ENCODE results near the gene KRT5. TPM values are rescaled to one million over a fixed set of nuclear protein-coding genes. Genes with fewer than 3 reads are reported as not detected.

The KRT5 gene
- total RNA-seq, 3 donors from 2014 or later, result not detected

DNA sequence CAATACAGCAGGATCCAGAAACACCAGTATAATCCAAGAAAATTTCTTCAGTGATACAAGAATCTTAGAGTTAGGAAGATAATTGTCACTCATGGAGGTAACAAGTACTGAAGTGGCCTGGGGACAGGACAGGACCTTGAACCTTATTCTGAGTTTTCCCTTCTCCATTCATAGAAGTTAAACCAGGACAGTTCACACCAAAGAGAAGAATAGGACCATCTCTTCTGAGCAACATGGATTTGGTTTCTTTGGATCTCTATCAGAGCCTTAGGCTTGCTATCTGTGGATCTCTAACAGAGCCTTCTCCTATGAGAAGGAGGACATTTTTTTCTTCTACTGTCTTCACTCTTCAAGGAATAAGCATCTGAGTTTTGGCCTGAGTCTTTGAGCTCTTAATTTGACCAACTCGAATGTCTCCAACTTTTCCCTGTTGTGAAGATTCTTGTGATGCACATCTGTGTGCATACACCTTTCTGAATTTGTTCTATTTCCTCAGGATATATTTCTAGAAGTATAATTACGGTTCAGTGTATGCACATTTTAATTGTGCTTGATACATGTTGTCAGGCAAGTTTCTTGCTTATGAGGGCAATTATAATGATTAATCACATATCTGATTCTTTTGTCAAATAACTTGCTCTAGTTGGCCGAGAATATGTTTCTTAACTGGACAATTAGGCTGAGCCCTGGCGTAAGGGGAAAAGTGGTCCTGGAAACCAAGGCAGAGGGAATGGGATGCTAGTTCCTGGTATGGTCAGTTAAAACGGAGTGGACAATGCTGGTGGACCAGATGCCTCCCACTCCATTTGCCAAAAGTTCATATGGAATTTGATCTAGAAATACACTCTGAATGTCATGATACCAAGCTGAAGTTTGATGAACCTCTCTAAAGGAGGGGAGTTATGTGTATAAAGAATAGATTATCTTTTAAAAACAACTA lies 33.8 kb downstream of the KRT5 start:
- Mint-ChIP-seq H3K4me3 (no peak overlapping the region), H3K9me3 (peaks cover 14% of the 10 kb centered on the region), H3K36me3 (ENCODE audit: insufficient read depth) (no peaks in the 10 kb centered on the region), H3K4me1 (ENCODE audit: low read depth) (no peaks in the 10 kb centered on the region), H3K27me3 (ENCODE audit: low read depth) (peaks cover 39% of the 10 kb centered on the region)
- ATAC-seq (no peak), DNase-seq (no peak)

DNA sequence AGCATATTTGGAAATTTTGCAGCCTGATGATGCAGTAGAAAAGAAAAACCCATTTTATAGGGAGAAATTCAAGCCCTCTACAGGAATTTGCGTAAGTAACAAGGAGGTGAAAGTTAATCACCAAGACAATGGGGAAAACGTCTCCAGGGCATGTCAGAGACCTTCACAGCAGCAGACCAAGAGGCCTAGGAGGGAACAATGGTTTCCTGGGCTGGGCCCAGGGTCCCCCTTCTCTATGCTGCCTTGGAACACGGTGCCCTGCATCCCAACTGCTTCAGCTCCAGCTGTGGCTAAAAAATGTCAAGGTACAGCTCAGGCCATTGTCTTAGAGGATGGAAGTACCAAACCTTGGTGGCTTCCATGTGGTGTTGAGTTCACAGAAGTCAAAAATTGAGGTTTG lies 40.1 kb downstream of the KRT5 start:
- DNase-seq, result no peak
- H3K9me3 Mint-ChIP-seq, result peaks cover 17% of the 10 kb centered on the region

DNA sequence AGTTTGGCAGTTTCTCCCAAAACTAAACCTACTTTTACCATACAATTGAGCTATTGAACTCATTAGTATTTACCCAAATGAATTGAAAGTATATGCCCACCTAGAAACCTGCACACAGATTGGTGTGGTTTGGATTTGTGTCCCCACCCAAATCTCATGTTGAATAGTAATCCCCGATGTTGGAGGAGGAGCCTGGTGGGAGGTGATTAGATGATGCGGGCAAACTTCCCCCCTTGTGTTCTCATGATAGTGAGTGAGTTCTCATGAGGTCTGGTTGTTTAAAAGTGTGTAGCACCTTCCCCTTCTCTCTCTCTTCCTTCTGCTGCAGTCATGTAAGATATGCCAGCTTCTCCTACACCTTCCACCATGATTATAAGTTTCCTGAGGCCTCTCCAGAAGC lies 42.5 kb downstream of the KRT5 start:
- Mint-ChIP-seq H3K36me3 (ENCODE audit: insufficient read depth) (no peaks in the 10 kb centered on the region), H3K27me3 (ENCODE audit: low read depth) (peaks cover 3% of the 10 kb centered on the region), H3K4me3 (no peak overlapping the region), H3K9me3 (peaks cover 8% of the 10 kb centered on the region), H3K4me1 (ENCODE audit: low read depth) (no peaks in the 10 kb centered on the region)
- ATAC-seq (no peak), DNase-seq (no peak)

More for the DNA sequence above, 40.1 kb downstream of the KRT5 start:
- Mint-ChIP-seq H3K36me3 (ENCODE audit: insufficient read depth) (no peaks in the 10 kb centered on the region), H3K4me3 (no peak overlapping the region), H3K4me1 (ENCODE audit: low read depth) (no peaks in the 10 kb centered on the region), H3K27me3 (ENCODE audit: low read depth) (peaks cover 20% of the 10 kb centered on the region)
- ATAC-seq, result no peak

DNA sequence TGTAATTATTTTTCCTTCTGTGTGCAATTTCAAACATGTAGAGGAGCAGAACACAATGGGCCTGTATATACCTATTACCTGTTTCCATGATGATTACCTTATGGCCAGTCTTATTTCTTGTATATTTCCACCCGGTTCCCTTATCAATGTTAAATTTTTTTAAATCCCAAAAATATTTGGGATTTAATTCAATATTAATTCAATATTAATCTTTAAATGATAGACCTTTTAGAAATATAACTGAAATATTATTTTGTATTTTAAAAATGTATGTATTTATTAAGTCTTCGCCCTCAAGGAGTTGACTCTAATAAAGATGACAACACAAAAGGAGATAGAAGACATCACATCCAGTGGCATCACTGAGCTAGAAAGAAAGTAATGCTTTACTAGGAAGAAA lies 46.0 kb downstream of the KRT5 start:
- H3K9me3 Mint-ChIP-seq, result peaks cover under 1% of the 10 kb centered on the region
- peaks cover 5% of the 10 kb centered on the region for H3K27me3 Mint-ChIP-seq (ENCODE audit: low read depth)
- ATAC-seq (no peak), DNase-seq (no peak)
- no peaks in the 10 kb centered on the region for H3K36me3 Mint-ChIP-seq (ENCODE audit: insufficient read depth)
- no peak overlapping the region for H3K4me3 Mint-ChIP-seq
- H3K4me1 Mint-ChIP-seq (ENCODE audit: low read depth), result no peaks in the 10 kb centered on the region

DNA sequence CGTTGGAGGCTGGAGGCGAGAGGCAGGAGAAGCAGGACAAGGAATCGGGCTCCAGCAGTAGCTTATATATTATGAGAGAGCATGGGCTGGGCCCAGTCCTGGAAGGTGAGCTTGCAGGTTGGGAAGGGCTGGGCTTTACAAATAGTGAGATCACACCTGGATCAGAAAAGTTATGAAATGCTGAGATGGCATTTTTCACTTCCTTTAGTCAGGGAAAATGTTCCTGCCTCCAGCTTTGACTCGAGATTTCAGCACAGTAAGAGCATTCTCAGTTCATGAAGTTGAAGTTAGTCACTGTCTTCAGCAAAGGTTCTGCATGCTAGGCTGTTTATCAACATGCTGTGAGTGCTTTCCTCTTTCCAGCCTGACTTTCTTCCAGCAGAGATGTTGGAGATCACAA lies 46.4 kb downstream of the KRT5 start, which contains the start of gene KRT6C:
TSS of gene KRT6C (minus strand) at position 38 of the 400 bp plus-strand sequence. CDS start 68 bp downstream, outside the sequence.
- DNase-seq, result no peak
- Mint-ChIP-seq H3K4me3 (no peak within 1 kb of the TSS), H3K27me3 (ENCODE audit: low read depth) (peaks cover 5% of the 10 kb centered on the region), H3K4me1 (ENCODE audit: low read depth) (no peaks in the 10 kb centered on the region), H3K36me3 (ENCODE audit: insufficient read depth) (no peaks in the 10 kb centered on the region), H3K9me3 (no peaks in the 10 kb centered on the region)
- ATAC-seq, result no peak

DNA sequence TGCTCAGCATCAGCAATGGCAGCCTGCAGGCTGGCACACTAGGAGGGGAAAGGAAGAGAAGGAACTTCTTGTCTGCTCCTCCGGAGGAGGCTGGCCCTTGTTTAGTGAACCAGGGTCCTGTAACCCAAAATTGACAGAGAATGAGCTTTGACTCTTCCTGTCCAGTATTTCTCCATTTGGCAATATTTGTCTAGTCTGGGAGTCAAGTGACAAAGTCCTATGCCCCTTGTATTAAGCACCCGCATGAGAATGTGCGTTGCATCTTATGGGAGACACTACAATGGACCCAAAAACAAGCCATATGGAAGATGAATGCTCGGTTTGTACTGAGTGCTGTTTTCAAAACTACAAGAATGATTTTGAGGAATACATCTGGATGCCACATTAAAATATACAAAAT lies 50.3 kb downstream of the KRT5 start:
- no peak overlapping the region for H3K4me3 Mint-ChIP-seq
- no peaks in the 10 kb centered on the region for H3K36me3 Mint-ChIP-seq (ENCODE audit: insufficient read depth)
- H3K27me3 Mint-ChIP-seq (ENCODE audit: low read depth), result peaks cover 12% of the 10 kb centered on the region
- no peaks in the 10 kb centered on the region for H3K4me1 Mint-ChIP-seq (ENCODE audit: low read depth)
- ATAC-seq (no peak), DNase-seq (no peak)
- no peaks in the 10 kb centered on the region for H3K9me3 Mint-ChIP-seq

DNA sequence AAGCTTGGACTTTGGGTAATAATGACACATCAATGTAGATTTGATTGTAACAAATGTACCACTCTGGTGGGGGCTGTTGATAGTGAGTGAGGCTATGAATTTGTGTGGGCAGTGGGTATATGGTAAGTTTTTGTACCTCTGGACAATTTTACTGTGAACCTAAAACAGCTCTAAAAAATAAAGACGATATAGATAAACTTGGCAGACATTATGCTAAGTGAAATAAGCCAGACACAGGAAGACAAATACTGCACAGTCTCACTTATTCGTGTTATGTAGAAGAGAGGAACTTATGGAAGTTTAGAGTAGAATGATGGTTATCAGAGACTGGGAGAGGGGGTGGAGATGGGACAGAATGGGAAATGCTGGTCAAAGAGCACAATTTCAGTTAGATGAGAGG lies 55.3 kb downstream of the KRT5 start:
- DNase-seq (no peak), ATAC-seq (no peak)
- Mint-ChIP-seq H3K9me3 (no peaks in the 10 kb centered on the region), H3K4me3 (no peak overlapping the region), H3K27me3 (ENCODE audit: low read depth) (peaks cover 16% of the 10 kb centered on the region), H3K4me1 (ENCODE audit: low read depth) (no peaks in the 10 kb centered on the region), H3K36me3 (ENCODE audit: insufficient read depth) (no peaks in the 10 kb centered on the region)

Other genes with a start within 250 kb of the KRT5 start
- gene KRT86, start 245.7 kb downstream of the KRT5 start, total RNA-seq, result not detected
- under 1 TPM; 0.19 to 0.25 (median 0.24) TPM for gene KRT81, start 228.9 kb downstream of the KRT5 start, total RNA-seq
- not detected for gene KRT83, start 199.0 kb downstream of the KRT5 start, total RNA-seq
- not detected for gene KRT85, start 152.9 kb downstream of the KRT5 start, total RNA-seq
- not detected for gene KRT84, start 134.7 kb downstream of the KRT5 start, total RNA-seq
- gene KRT82, start 114.1 kb downstream of the KRT5 start, total RNA-seq, result not detected
- not detected for gene KRT75, start 86.0 kb downstream of the KRT5 start, total RNA-seq
- not detected for gene KRT6B, start 68.2 kb downstream of the KRT5 start, total RNA-seq
- gene KRT6C, start 46.6 kb downstream of the KRT5 start, total RNA-seq, result not detected
- gene KRT6A, start 27.1 kb downstream of the KRT5 start, total RNA-seq, result not detected
- gene KRT71, start 32.8 kb upstream of the KRT5 start, total RNA-seq, result not detected
- not detected for gene KRT74, start 53.4 kb upstream of the KRT5 start, total RNA-seq
- gene KRT72, start 81.1 kb upstream of the KRT5 start, total RNA-seq, result under 1 TPM; 0.11 to 0.38 (median 0.20) TPM
- gene KRT73, start 98.2 kb upstream of the KRT5 start, total RNA-seq, result under 1 TPM; 0.16 to 0.23 (median 0.22) TPM
- gene KRT2, start 131.8 kb upstream of the KRT5 start, total RNA-seq, result not detected
- under 1 TPM in 1 of 3 donors, not detected in 2; 0.37 TPM for gene KRT1, start 160.0 kb upstream of the KRT5 start, total RNA-seq
- not detected for gene KRT77, start 183.1 kb upstream of the KRT5 start, total RNA-seq

Data from activated T-cell treated with anti-CD3 and anti-CD28 coated beads, Interleukin-2, amount 50 U/mL, for 4 hours (primary cell).